ENCODE measurements around the gene CBR3.

Gene CBR3

DNA sequence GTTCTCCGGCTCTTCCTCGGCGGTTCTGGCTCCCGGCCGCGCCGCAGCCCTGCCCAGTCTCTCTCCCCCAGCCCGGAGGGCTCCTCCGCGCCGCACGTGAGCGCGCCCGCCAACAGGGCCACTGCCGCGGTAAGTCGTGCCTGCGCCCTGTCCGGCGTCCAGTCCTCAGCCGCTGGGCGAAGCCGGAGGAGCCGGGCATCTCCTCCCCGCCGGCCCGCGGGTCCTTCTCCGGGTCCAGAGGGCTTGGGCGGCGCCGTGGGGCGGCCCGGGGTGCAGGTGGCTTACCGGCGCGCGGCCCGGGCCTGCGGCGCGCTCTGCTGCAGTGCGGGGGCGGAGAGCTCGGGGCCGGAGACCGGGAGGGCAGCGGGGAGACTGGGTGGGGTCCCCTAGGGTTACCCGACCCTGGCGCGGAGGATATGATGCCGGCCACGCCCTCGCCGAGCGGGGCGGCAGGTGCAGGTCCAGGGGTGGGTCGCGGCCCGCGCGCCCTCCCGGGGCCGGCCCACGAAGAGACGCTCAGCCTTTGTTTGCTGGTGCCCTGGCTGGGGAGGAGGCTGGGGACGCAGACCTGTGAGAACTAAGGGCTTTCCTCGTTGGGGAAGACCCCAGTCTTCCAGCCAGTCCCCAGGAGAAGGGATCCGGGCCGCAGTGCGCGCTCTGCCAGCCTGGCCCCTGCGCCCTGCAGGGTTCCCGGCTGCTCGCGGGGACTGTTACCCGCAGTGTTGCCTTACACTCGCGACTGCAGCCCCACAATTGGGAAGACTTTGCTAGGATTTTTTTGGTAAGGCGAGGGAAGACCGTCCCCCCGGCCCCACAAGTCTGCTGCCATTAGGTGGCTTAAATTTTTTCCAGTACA lies 22.2 kb downstream of the CBR3 start, which contains the start of gene DOP1B:
Gene DOP1B (plus strand): TSS at position 10 of the 856 bp plus-strand sequence. CDS start 7,910 bp downstream, outside the sequence.
- DNase-seq, result peak; percentile 40

DNA sequence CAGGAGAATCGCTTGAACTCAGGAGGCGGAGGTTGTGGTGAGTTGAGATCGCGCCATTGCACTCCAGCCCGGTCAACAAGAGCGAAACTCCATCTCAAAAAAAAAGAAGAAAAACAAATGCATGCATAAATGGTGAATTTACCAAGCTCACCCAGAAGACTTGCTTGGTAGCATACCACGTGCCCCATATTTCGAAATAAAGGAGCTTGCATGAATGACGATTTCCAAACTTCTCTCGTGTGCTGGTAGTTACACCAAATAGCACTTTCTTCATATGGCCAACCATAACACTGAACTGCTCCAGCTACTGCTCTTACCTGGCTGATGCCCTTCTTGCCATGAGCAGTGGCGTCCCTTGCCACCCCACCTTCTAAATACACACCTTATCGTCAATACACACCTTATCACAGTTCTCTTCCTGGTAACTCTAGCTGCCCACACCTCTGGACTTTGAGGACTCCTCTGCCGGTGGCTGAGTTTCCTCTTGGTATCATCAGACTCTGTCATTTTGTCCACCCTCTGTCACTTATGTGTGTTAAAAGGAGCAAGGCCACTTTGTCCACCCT lies 24.6 kb downstream of the CBR3 start:
- DNase-seq, result no peak

DNA sequence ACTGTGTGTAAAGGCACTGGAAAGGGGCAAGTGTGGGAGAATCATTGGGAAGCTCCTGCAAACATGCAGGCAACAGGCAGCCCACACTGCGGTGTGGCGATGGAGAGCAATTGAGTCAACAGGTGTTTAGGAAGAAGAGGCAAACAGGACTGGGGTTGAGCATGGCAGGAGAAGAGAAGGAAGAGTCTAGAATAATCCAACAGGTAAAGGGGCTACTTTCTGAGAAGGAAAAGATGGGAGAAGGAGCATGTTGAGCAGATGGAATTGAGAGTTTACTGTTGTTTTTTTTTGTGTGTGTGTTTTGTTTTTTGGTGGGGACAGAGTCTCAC lies 25.9 kb downstream of the CBR3 start:
- no peak for DNase-seq

DNA sequence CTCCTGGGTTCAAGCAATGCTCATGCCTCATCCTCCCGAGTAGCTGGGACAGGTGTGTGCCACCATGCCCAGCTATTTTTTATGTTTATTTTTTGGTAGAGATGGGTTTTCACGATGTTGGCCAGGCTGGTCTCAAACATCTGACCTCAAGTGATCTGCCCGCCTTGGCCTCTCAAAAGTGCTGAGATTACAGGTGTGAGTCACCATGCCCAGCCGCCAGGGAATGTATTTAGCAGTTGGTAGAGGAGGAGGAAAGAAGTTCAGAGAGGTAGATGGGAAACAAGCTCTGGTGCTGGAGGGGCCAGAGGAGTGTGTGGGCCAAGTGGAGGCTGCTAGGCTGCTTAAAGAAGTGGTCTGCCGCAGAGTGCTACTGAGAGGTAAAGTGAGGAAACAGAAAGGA lies 27.8 kb downstream of the CBR3 start:
- no peak for DNase-seq

DNA sequence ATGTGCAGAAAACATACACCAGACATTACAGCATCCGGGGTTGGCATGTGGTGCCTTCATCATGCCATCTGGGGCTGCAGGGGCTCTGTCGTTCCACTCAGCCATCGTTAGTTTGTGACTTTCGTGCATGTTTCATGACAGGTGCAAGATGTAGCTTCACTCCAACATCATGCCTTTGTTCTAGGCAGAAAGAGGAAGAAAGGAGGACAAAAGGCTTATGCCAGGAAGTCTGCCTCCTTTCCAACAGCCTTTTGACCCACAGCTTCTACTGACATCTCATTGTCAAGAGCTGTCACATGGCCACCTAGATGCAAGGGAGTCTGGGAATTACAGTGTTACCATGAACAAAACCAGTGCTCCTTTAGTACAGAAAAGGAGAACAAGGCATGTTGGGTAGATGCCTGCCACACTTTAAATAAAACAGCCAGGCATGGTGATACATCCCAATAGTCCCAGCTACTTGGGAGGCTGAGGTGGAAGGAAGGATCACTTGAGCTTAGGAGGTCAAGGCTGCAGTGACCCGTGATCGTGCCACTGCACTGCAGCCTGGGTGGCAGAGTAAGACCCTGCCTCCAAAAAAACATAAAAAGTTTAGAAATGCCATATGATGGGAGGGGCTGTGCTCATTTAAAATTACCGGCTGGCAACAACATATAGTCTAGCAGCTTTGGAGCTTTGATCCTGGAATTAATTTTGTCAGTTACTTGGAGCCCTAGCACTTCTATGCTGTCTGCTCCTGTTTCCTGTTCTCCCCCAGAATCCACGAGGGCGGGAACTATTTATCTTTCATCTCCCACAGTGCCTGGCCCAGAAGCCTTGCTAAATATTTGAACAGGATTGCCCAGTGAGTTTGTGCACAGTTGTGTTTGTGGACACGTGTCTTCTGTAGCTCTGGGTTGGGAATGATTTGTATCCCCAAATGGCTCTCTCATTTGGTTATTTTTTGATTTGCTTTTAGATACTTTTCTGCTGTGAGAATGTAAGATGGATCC lies 29.2 kb downstream of the CBR3 start:
- no peak for DNase-seq

DNA sequence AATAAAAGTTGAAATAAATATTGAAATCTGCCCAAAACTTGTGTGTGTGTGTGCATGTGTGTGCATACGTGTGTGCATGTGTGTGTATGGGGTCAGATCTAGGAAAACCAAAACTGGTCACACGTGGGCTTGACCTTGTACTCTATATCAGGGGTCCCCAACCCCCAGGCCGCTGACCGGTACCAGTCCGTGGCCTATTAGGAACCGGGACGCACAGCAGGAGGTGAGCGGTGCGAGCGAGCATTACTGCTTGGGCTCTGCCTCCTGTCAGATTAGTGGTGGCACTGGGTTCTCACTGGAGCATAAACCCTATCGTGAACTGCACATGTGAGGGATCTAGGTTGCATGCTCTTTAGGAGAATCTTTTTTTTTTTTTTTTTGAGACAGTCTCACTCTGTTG lies 30.5 kb downstream of the CBR3 start:
- no peak for DNase-seq

DNA sequence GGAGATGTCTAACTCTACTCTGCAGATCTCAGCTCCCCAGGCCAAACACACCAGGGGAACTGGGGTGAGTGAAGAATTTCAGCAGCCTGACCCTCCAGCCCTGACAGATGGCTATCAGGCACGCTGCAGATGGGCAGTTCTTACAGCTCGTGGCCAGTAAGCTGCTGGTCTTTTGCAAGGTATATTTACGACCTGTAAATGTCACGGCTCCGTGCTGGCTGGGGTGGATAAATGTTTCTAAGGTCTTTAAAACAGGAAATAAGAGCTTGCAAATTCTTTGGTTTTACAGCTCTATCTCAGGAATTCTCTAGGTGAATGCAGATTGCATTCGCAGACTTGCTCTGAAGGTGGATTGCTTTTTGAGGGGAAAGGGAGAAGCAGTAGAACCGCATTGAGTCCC lies 31.8 kb downstream of the CBR3 start:
- no peak for DNase-seq

DNA sequence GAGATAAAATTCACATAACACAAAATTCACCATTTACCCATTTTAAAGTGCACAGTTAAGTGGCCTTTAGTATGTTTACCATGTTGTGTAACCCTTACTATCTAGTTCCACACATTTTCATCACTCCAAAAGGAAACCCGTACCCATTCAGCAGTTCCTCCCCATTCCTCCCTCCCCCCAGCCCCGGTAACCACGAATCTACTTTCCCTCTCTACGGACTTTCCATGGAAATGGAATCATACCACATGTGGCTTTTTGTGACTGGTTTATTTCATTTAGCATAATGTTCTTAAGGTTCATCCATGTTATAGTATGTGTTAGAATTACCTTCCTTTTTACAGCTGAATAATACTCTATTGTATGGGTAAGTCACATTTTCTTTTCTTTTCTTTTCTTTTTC lies 32.7 kb downstream of the CBR3 start:
- DNase-seq, result no peak

DNA sequence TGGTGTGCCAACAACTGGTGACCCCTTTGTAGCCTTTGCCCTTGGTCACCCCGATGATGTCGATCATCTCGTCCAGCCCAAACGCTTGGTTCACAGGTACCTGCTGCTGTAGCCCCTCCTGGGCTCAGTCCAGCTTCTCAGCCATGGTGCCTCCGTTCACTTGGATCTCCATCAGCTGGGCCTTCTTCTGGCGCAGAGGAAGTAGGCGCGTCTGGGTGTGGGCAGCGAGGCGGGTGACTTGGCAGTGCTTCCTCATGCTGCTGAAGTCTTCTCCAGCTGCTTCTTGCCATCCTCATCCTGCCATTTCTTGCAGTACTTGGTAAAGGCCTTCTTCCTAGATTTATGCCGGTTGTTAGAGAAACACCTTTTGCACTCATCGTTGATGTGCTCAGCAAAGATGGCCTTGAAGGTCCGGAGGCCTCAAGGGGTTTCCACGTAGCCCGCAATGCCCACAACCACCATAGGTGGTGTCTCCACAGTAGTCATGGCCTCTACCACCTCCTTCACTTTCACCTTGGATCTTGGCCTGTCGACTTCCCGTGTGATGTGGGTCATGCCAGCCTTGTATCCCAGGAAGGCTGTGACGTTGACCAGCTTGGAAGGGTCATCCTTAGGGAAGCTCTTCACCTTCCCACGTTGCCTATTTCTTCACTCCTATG lies 34.7 kb downstream of the CBR3 start:
- DNase-seq, result no peak

DNA sequence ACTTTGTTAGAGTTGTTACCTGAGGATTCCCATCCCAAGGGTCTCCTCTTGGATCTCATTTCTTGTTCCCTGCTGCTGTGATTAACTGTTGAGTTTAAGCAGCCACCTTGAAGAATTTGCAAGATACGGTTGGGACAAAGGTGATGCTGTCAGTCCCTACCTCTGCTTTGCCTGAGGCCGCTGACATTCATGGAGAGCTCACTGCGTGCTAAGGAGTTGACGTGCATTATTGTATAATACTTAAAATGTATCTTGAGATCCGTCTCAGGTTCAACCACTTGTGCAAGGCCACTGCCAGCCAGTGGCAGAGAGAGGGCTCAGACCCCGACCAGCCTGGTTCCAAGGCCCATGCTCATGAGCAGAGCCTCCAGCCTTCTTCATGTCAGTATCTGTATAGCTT lies 35.9 kb downstream of the CBR3 start:
- DNase-seq, result no peak

DNA sequence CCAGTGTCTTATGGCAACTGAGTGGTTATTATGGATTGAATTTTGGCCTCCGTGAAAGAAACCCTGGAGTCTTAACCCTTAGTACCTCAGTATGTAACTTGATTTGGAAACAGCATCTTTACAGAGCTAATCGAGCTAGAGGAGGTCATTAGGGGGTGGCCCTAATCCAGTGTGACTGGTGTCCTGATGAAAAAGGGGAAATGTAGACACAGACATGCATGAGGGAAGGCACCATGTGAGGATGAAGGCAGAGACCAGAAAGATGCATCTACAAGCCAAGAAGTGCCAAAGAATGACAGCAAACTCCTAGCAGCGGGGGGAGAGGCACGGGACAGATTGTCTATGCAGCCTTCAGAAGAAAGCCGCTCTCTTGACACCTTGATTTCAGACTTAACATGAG lies 36.5 kb downstream of the CBR3 start:
- DNase-seq, result no peak

DNA sequence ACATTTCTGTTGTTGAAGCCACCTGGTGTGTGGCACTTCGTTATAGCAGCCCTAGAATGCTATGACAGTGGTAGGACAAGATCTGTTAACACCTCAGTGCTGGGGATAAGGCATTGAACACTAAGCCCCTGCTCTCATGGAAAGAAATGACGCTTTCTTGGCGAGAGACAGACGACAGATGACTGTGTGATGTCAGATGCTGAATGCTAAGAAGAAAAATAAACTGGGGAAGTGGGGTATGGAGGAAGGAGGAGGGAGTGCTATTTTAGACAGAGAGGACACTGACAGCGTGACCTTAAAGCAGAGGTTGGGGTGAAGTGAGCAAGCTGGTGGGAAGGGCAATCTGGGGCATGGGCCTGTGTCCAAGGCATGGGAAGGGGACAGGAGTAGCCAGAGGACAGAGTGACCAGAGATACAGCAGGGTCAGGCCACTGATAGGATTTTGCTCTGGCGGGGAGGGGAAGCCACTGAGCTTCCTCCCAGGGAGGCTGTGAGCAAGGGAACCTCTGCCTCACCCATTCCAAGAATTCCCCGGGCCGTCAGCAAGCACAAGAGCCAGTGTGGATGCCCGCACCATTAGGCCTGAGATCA lies 37.0 kb downstream of the CBR3 start:
- no peak for DNase-seq

DNA sequence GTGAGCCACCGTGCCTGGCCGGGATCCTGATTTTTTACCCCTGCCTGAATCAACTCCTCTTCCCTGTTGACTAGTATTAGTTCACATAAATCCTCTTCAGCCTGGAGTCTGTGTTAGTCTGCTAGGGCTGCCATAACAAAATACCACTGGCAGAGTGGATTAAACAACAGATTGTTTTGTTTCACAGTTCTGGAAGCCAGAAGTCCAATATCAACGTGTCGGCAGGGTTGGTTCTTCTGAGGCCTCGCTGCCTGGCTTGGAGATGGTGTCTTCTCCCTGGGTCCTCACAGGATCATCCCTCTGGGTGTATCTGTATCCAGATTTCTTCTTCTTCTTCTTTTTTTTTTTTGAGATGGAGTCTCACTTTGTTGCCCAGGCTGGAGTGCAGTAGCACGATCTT lies 39.9 kb downstream of the CBR3 start:
- no peak for DNase-seq

DNA sequence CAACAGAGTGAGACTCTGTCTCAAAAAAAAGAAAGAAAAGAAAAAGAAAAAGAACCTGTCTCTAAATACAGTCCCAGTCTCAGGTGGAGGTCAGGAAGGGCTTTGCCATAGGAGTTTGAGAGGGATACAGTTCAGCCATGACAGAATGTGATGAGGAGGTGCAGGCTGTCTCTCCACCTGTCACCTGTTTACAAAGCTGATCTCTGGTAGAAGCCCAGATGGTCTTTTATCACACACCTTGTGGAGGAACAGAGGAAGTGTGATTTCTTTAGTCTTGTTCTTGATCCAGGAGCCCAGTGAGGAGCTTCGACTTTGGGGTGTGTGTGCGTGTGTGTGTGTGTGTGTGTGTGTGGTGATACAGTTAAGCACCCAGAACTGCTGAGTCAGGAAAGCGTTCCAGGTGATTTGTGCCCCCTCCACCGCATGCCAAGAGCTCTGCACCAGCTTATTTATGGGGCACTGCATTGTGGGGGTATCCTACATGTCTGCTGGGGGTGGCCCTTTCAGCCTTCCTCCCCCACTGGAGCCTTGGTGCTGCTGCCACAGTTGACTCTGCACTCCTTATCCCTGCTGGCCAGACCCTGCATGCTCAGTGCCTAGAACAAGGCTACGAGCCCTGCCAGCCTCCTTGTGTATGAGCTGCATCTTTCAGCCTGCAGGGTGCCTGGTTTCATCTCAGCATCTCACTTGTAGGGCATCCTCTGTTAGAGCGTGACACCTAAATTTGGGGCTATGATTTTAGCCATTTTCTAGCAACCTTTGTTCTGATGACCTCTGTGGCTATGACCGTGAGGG lies 41.1 kb downstream of the CBR3 start:
- no peak for DNase-seq

DNA sequence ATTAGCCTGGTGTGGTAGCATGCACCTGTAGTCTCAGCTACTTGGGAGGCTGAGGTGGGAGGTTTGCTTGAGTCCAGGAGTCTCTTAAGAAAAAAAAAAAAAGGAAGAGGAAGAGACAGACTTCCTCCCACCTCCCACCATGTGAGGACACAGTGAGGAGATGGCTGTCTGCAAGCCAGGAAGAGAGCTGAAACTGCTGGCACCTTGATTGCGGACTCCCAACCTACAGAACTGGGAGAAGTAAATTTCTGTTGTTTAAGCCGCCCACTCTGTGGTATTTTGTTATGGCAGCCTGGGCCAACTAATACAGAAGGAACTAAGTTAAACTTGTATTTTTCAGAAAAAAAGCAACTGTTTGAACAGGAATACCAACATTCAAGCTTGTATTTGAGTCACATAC lies 43.5 kb downstream of the CBR3 start:
- no peak for DNase-seq

DNA sequence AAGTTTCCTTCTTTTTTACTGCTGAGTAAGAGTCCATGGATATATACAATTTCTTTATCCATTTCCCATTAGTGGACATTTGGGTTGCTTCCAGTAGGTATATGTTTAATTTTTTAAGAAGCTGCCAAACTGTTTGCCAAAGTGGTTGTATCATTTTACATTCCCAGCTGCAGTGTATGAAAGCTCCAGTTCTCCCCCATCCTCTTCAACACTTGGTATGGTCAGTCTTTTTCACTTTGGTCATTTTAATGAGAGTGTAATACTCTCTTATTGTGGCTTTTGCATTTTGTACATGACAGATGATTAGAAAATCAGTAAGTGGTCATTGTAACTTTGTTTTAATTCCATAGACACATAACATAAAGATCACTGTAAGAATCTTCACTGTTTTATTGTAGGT lies 44.3 kb downstream of the CBR3 start:
- DNase-seq, result no peak

DNA sequence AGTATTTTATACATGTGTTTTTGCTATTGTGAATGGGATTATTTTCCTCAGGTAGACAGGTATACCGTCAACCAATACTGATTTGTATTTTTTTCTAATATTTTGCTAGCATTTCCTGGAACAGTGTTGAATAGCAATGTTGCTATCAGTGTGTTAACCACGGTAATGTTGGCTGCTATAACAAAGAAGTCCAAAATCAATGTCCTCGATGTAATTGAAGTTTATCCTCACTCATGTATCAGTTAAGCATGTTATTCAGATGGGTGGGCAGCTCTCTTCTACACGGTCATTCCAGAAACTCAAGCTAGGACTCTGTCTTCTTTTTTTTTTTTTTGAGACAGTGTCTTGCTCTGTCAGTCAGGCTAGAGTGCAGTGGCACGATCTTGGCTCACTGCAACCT lies 46.1 kb downstream of the CBR3 start:
- no peak for DNase-seq

DNA sequence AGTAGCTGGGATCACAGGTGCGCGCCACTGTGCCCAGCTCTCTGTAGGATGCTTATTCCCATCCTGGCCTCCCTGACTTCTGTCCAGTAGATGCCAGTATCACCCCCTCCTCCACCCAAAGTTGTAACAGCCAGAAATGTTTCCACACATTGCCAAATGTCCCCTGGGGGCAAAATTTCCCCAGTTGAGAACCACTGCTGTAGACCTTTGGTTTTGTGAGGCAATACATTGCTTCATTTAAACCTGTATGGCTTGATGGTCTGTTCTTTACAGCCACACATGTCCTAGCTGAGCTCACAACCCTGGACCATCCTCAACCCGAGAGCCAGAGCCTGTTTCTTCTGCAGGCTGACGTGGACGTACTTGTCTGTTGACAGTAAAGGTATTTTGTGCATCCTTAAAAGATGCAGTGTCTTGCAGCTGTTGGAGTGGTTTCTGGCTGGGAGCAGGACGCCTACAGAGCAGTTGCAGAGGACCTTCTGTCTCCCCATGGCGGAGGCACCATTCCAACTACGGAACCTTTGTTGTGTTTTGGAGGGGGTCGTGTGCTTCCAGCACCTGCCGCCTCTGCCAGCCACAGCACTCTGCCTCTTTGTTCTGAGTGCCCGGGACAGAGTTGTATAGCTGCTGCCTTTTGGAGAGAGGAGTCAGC lies 48.4 kb downstream of the CBR3 start:
- DNase-seq, result no peak

DNA sequence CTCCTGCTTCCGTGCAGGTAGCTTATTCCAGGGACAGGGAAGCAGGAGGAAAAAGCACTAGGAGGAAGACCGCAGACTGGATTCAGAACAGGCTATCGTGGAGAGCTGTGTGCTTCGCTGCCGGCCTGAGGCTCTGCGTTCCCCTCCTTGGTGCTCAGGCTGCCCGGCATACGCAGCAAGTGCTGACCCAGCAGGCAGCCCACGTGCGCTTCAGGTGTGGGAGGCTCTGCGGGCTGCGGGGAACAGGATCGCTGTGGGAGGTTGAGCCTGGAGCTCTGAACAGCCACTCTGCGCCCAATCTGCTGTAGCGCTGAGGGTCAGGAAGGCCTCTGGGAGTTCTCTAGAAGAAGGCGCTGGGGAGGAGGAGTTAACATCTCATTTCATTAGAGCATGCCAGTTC lies 49.7 kb downstream of the CBR3 start:
- DNase-seq, result no peak

DNA sequence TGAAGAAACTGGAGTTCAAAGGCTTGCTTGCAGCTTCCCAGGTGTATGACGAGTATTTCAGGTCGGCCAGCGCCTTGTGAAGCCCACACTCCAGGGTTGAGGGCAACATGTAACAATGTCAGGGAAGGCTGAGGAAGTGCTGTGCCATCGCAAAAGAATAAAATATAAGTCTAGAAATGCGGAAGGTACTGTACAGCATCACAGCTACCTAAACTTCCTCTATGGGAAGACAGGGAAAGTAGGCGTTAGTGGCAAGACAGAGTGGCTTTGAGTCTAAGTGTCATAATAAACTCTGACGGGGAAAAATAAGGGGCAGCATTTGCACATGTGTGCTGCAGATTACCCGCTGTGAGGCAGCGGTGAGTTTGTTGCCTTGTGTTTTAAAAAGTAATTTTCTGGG lies 50.6 kb downstream of the CBR3 start:
- DNase-seq, result no peak

DNA sequence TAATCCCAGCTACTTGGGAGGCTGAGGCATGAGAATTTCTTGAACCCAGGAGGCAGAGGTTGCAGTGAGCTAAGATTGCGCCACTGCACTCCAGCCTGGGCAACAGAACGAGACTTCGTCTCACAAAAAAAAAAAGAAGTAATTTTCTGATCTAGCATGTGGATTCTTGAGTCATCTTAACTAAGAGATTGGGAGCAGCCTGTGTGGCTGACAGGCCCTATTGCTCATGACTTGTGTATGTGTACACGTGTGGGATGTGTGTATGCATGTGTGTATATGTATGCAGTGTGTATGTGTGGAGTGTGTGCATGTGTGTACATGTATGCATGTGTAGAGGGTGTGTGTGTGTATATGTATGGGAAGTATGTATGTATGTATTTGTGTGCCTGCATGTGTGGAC lies 51.2 kb downstream of the CBR3 start:
- DNase-seq, result no peak

Data from activated CD4-positive, alpha-beta T cell treated with anti-CD3 and anti-CD28 coated beads, Interleukin-10, Interleukin-2, amounts not matched to agents 100 ng/mL and 50 ng/mL, durations not matched to agents 16 hours and 8 hours (primary cell).